ENCODE data around the gene GALNTL6.

The GALNTL6 gene

GRCh38 chr4:172243551-172243950, 430.3 kb downstream of the GALNTL6 start:
- no peak for DNase-seq

GRCh38 chr4:172245516-172245915, 432.3 kb downstream of the GALNTL6 start:
- no peak for DNase-seq

- no peak for DNase-seq
Measured at GRCh38 chr4:172253409-172253808, 440.2 kb downstream of the GALNTL6 start.

- DNase-seq: no peak
Measured at GRCh38 chr4:172256820-172257219, 443.6 kb downstream of the GALNTL6 start.

GRCh38 chr4:172270397-172270796, 457.2 kb downstream of the GALNTL6 start:
- DNase-seq: no peak

- DNase-seq: no peak
Measured at GRCh38 chr4:172287117-172287516, 473.9 kb downstream of the GALNTL6 start.

- no peak for DNase-seq
Measured at GRCh38 chr4:172305698-172306097, 492.5 kb downstream of the GALNTL6 start.

- no peak for DNase-seq
Measured at GRCh38 chr4:172308078-172308477, 494.9 kb downstream of the GALNTL6 start.

GRCh38 chr4:172311682-172312081, 498.5 kb downstream of the GALNTL6 start:
- no peak for DNase-seq

- no peak for DNase-seq
Measured at GRCh38 chr4:172323288-172323687, 510.1 kb downstream of the GALNTL6 start.

GRCh38 chr4:172344308-172344938, 531.2 kb downstream of the GALNTL6 start:
- no peak for DNase-seq

- DNase-seq: no peak
Measured at GRCh38 chr4:172348426-172348825, 535.2 kb downstream of the GALNTL6 start.

- no peak for DNase-seq
Measured at GRCh38 chr4:172352356-172352755, 539.2 kb downstream of the GALNTL6 start.

GRCh38 chr4:172356016-172356415, 542.8 kb downstream of the GALNTL6 start:
- no peak for DNase-seq

GRCh38 chr4:172357006-172357540, 543.9 kb downstream of the GALNTL6 start:
- DNase-seq: no peak

- no peak for DNase-seq
Measured at GRCh38 chr4:172362569-172362968, 549.4 kb downstream of the GALNTL6 start.

- DNase-seq: no peak
Measured at GRCh38 chr4:172369471-172369959, 556.3 kb downstream of the GALNTL6 start.

- no peak for DNase-seq
Measured at GRCh38 chr4:172377486-172378140, 564.4 kb downstream of the GALNTL6 start.

GRCh38 chr4:172379834-172380233, 566.6 kb downstream of the GALNTL6 start:
- no peak for DNase-seq

- DNase-seq: no peak
Measured at GRCh38 chr4:172390331-172390730, 577.1 kb downstream of the GALNTL6 start.

GRCh38 chr4:172392741-172393140, 579.5 kb downstream of the GALNTL6 start:
- DNase-seq: no peak

- DNase-seq: no peak
Measured at GRCh38 chr4:172393220-172393619, 580.0 kb downstream of the GALNTL6 start.

- no peak for DNase-seq
Measured at GRCh38 chr4:172404676-172405075, 591.5 kb downstream of the GALNTL6 start.

GRCh38 chr4:172410363-172410762, 597.2 kb downstream of the GALNTL6 start:
- DNase-seq: no peak

Data from GDM1 (cell line).